Activated CD4-positive, alpha-beta T cell treated with anti-CD3 and anti-CD28 coated beads for 48 hours (primary cell): ENCODE data around the gene NUP98.
"Not testable (repeated sequence)": the region's sequence is repeated elsewhere in the genome, so short reads cannot be mapped to it uniquely, and the experiment has no call there.

ENCODE experiments used
- DNase-seq: peaks from one replicate; pipeline ENCODE4 v3.0.0-alpha.2; 2020

Gene NUP98

GRCh38 chr11:3825473-3826154 lies 28.3 kb upstream of the NUP98 start:
- DNase-seq: no peak

GRCh38 chr11:3824714-3825472 lies 27.5 kb upstream of the NUP98 start:
- DNase-seq: peak; percentile 89

GRCh38 chr11:3823762-3824506 lies 26.6 kb upstream of the NUP98 start:
- no peak for DNase-seq

- no peak for DNase-seq
Observed at GRCh38 chr11:3823303-3823702, 25.9 kb upstream of the NUP98 start.

- no peak for DNase-seq
Observed at GRCh38 chr11:3822312-3822711, 25.0 kb upstream of the NUP98 start.

GRCh38 chr11:3820971-3821370 lies 23.6 kb upstream of the NUP98 start:
- DNase-seq: no peak

- no peak for DNase-seq
Observed at GRCh38 chr11:3817181-3817800, 19.9 kb upstream of the NUP98 start.

GRCh38 chr11:3816673-3817072 lies 19.3 kb upstream of the NUP98 start:
- DNase-seq: no peak

- no peak for DNase-seq
Observed at GRCh38 chr11:3815845-3816244, 18.5 kb upstream of the NUP98 start.

- DNase-seq: not testable (repeated sequence)
Observed at GRCh38 chr11:3814832-3815231, 17.5 kb upstream of the NUP98 start.

- no peak for DNase-seq
Observed at GRCh38 chr11:3810951-3811350, 13.6 kb upstream of the NUP98 start.

- DNase-seq: no peak
Observed at GRCh38 chr11:3810446-3810845, 13.1 kb upstream of the NUP98 start.

- DNase-seq: no peak
Observed at GRCh38 chr11:3809624-3809928, 12.2 kb upstream of the NUP98 start.

GRCh38 chr11:3808861-3809623 lies 11.7 kb upstream of the NUP98 start:
- DNase-seq: peak; percentile 59

GRCh38 chr11:3807909-3808860 lies 10.8 kb upstream of the NUP98 start, which contains the start of gene PGAP2:
PGAP2 (plus strand) TSS chr11:3808560; CDS start chr11:3811260, 2,700 bp downstream.
- DNase-seq: peak; percentile 68

- DNase-seq: no peak
Observed at GRCh38 chr11:3803726-3804495, 6.6 kb upstream of the NUP98 start.

GRCh38 chr11:3802011-3802790 lies 4.8 kb upstream of the NUP98 start:
- DNase-seq: no peak

- DNase-seq: no peak
Observed at GRCh38 chr11:3799873-3800272, 2.5 kb upstream of the NUP98 start.

- DNase-seq: no peak
Observed at GRCh38 chr11:3799143-3799542, 1.8 kb upstream of the NUP98 start.
